Activated naive CD4-positive, alpha-beta T cell treated with anti-CD3 and anti-CD28 coated beads, Interleukin-2, amount 50 U/mL, for 16 hours (primary cell): ENCODE results near the gene ARRDC2.
A peak's percentile ranks its signal among the peaks of the same experiment; 100 is the strongest.
"Not testable (repeated sequence)": the region's sequence is repeated elsewhere in the genome, so short reads cannot be mapped to it uniquely, and the experiment has no call there.

Experiments
- DNase-seq: peaks from one replicate; pipeline ENCODE4 v3.0.0-alpha.2; 2020

Gene ARRDC2

DNA sequence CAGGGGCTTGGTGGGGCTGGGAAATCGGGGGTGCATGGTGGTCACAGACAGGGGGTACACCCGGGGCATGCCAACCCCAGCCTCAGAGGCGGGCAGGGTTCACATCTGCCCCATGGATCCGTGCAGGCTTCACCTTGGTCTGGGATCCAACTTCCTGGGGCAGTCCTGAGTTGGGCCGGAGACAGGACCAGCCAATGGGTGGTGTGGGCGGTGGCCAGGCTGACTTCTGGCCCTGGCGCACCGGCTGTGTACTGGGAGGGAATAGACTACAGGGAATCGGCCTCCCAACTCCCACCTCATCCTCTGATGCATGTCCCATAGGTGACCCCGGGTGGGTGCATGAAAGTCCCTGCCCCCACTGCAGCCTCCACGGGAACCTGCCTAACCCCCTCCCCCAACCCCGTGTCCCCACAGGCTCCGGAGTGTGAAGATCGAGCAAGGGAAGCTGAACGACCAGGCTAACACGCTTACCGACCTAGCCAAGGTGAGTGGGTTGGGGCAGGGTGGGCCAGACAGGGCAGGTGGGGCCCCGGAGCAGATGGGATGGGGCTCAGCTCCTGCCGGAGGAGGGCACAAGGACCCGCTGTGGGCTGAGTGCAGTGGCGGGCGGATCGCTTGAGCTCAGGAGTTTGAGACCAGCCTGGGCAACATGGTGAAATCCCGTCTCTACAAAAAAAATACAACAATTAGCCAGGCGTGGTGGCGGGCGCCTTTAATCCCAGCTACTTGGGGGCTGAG is 14.7 kb upstream of the ARRDC2 start:
- DNase-seq: no peak

DNA sequence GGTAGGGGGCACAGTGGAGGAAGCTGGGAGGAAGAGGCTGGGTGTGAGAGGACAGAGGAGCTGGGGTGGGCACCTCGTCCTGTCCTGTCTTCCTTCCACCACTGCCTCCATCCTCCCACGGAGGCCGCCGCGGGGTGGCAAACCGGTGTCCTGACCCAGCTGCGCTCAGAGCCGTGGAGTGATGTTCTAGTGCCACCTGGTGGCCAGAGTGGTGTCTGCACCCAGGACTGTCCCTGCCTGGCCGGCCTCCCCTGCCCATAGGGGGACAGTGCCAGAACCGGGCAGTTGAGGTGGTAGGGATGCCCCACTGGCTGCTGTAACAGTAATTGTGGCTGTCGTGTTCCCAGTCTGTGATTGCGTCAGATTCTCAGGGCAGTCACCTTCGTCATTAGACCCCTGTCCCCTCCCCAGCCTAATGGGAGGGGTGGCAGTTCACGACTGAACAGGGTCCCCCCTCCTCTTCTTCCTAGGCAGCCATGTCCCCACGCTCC is 11.1 kb upstream of the ARRDC2 start:
- peak; percentile 83 for DNase-seq

DNA sequence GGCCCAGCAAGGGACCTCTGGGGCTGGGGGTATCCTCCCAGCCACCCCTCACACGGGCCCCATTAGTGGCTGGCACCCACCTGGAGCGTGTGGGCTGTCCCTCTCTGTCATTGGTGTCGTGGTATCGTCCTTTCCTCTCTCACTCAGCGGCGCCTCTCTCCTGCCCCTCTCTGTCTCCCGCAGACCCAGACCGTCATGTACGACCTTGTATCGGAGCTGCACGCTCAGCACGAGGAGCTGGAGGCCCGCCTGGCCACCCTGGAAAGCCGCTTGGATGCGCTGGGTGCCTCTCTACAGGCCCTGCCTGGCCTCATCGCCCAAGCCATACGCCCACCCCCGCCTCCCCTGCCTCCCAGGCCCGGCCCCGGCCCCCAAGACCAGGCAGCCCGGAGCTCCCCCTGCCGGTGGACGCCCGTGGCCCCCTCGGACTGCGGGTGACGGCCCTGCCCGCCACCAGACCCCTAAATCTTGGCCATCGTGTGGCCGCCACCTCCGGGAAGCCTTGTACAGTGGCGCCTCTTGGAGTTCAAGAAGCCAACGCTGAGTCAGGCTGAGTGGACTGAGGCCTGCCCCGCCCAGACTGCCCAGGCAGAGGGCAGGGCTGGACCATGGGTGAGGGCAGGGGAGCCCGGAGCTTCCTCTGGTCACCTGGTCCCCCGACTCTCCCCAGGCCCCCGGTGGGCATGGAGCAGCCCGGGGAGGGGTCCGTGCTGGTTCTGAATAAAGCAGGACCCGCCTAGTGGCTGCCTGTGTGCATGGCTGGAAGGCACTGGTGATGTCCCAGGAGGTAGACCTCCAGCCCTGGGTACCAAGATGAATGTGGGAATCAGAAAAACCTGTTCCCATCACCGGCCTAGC is 9.8 kb upstream of the ARRDC2 start:
- DNase-seq: no peak

DNA sequence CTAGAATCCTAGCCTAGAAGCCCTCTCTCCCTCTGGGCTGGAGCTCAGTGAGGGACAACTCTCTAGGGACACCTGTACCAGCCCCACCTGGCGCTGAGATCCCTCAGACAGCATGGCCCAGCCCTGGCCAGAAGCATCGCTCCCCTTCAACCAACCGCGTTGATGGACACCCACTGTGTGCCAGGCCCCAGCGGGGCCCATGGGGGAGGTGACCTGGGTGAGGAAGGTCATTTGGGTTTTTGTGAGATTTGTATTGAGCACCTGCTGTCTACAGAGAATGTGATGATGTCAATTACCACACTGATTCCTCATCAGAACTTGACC is 9.2 kb upstream of the ARRDC2 start:
- no peak for DNase-seq

DNA sequence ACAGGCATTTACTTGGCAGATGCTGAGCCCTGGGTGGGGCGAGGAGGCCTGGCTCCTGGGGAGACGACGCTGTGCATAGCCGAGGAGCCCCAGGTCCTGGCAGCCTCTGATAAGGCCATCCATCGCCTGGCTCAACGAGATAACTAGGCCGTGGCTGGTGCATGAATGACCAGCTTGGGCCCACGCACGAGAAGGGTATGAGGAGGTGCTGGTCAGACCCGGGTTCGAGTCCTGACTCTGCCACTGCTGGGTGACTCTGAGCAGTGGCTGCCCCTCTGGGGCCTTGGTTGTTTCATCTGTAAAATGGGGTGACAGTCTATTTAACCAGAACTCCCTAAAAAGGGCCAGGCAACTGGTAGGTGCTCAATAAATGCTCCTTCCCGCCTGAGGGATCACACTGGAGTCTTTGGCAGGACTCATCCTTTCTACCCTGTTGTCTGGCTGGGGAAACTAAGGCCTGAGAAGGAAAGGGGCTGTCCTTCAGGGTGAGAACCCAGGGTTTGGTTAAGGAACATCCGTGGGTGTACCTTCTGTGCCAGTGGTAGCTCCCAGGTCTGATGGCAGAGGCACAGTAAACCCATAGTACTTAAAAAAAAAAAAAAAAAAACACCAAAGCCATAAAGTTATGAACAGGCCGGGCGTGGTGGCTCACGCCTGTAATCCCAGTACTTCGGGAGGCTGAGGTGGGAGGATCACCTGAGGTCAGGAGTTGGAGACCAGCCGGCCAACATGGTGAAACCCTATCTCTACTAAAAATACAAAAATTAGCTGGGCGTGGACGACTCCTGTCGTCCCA is 8.1 kb upstream of the ARRDC2 start:
- no peak for DNase-seq

DNA sequence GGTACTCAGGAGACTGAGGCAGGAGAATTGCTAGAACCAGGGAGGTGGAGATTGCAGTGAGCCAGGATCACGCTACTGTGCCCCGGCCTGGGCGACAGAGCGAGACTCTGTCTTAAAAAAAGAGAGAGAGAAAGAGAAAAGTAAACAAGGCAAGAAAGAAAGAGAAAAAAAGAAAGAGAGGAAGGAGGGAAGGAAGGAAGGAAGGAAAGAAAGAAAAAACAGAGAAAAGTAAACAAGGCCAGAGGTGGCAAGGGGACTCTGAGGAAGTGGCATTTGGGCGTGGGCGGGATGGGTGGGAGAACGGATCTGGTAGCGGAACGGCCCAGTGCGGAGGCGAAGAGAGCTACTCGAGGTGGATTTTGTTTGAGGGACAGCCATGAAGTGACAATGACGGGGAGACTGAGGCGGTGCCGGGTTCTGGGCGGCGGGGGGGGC is 7.5 kb upstream of the ARRDC2 start:
- no peak for DNase-seq

DNA sequence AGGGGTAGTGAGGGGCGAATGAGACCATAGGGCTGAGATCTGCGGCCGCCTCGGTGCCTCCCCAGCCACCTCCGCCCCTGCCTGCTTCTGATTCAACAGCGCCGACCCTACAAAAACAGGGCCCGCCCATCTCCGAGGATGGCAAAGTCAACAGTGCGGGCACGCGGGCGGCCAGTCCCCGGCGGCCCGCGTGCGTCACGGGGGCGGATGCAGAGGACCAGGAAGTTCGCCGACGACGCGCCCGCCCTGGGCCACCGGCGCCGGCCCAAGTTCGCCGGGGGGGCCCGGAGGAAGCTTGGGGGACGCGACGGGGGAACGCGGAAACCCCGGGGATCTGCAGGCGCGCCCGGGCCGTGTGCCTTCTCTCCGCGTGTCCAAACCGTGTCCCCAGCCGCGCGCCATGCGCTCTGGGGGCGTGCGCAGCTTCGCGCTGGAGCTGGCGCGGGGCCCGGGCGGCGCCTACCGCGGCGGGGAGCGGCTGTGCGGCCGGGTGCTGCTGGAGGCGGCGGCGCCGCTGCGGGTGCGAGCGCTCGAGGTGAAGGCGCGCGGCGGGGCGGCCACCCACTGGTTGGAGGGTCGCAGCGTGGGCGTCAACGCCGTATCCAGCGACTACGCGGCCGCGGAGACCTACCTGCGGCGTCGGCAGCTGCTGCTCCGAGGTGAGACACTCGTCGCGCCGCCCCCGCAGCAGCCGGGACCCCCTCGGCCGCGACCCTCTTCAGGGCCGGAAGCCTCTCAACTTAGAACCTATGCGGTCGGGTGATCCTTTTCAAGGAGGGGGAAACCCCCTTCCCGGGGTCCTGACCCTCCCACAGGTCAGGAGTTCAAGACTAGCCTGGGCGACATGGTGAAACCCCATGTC is 6.8 kb upstream of the ARRDC2 start:
- DNase-seq: peak; percentile 86

DNA sequence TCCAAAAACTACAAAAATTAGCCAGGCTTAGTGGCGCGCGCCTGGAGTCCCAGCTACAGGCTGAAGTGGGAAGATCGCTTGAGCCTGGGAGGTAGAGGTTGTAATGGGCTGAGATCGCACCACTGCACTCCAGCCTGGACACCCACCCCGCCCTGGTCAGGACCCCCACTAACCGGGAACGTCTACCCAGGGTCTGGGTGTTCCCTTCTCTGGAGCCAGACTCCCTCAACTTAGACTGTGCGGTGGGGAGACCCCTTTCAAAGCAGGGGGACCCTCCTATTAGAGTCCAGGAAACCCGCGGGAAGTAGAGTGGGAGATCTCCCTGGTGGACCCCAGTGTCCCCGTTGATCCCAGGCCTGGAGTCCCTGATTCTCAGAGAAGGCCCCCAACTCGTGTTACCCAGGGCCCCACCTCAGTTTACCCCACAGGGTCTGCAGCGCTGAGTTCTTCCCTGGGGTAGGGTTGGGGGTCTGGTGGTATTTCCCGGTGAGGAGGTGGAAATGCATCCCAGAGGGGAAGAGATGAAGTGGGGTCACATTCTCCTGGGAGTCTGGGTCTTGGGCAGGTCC is 6.1 kb upstream of the ARRDC2 start:
- no peak for DNase-seq

DNA sequence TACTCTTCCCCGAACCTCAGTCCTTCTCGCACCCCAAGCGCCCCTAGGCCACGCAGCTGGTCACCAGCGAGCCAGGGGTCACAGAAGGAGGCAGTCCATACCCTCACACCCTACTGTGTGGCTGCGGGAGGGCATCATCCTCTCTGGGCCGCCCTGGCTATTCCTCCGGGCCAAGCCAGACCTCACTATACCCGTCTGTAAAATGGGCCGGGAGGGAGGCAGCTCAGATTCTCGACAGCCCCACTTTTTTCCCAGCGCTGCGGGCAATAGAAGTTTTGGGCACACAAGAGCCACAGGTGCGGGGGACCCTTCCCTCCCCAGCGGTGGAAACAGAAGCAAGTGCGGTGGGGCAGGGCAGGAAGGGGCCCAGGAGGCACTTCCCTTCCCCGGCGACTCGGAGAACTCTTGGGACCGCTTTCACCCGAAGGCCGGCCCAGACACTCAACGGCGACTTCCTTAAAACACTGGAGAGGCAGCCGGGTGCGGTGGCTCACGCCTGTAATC is 5.6 kb upstream of the ARRDC2 start:
- DNase-seq: no peak

DNA sequence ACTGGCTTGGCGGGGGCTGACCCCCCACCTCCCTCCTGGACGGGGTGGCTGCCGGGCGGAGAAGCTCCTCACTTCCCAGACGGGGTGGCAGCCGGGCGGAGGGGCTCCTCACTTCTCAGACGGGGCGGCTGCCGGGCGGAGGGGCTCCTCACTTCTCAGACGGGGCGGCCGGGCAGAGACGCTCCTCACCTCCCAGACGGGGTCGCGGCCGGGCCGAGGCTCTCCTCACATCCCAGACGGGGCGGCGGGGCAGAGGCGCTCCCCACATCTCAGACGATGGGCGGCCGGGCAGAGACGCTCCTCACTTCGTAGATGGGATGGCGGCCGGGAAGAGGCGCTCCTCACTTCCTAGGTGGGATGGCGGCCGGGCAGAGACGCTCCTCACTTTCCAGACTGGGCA is 2.2 kb upstream of the ARRDC2 start:
- not testable (repeated sequence) for DNase-seq

DNA sequence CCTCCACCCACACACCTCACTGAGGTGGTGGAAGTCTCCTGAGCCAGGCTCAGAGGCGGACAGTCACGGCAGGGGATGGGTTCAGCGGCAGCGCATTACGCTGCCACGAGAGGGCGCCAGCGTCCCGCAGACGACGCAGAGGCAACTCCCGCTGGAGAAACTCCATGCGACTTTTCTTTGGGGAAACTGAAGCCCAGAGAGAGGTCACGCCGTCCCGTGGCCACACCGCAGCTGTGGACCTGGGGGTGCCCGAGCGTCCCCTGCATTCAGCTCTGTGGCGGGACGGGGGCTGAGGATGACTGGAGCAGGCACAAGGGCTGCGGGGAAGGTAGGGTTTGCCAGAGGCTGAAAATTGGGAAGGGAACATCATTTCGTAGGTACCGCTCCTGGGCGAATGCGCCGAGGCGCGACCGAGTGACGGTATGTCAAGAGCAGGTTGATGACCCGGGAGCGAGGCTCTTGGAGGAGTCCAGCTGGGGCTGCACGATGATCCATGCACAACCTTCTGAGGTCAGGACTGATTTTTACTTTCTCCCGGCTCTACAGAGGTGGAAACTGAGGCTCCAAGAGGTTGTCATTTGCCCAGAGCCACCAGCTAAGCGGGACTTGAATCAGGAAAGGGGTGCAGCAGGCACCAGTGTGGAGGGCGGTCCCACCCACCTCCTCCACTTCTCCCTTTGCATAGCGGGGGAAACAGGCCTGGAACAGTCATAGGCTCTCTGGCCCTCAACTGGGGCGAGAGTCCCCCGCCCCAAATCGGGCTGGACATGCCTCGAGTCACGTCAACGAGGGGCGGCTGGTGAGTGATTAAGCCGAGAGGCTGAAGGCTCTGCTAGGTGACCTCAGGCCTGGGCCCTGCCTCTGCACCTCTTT is 690 bp upstream of the ARRDC2 start:
- peak; percentile 77 for DNase-seq

DNA sequence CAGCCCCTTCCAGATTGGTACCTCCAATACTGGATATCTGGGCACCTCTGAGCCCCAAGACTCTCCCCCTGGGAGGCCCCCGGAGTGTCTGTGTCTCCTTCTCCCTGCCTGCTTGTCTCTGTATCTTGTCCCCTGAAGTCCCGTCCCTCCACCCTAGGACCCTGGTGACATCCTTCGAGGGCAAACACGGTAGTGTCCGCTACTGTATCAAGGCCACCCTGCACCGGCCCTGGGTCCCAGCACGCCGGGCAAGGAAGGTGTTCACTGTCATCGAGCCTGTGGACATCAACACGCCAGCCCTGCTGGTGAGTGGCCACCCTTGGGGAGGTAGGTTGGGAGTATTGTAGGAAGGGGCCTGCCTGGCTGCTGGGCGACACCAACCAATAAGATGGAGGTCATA is 844 bp downstream of the ARRDC2 start:
- no peak for DNase-seq

DNA sequence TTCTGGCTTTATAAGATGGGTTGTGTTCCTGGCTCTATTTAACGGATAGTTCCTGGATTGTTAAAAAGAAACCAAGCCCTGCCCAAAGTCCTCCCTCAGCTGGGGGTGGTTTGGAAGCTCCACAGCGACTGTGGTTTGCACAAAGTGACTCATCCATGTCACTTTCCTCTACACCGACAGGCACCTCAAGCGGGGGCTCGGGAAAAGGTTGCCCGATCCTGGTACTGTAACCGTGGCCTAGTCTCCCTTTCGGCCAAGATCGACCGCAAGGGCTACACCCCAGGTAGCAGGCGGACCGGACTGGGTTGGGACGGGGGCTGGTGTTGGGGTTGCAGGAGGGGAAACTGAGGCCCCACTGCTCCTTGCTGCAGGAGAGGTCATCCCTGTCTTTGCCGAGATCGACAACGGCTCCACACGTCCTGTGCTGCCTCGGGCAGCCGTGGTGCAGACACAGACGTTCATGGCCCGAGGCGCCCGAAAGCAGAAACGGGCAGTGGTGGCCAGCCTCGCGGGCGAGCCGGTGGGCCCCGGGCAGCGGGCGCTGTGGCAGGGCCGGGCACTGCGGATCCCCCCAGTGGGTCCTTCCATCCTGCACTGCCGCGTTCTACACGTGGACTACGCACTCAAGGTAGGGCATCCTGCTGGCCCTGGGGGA is 1.6 kb downstream of the ARRDC2 start:
- peak; percentile 41 for DNase-seq

DNA sequence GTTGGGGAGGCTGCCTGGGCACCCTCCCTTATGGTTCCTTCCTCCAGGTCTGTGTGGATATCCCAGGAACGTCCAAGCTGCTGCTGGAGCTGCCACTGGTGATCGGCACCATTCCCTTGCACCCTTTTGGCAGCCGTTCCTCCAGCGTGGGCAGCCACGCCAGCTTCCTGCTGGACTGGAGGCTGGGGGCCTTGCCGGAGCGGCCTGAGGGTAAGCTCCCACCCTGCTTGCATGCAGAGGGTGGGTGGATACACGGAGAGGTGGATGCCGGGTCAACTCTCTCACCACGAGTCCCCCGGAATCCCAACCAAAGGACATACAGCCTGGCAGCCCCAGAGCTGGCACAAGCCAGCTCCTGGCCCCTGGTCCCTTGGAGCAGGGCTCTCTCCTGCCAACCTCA is 2.2 kb downstream of the ARRDC2 start:
- no peak for DNase-seq

DNA sequence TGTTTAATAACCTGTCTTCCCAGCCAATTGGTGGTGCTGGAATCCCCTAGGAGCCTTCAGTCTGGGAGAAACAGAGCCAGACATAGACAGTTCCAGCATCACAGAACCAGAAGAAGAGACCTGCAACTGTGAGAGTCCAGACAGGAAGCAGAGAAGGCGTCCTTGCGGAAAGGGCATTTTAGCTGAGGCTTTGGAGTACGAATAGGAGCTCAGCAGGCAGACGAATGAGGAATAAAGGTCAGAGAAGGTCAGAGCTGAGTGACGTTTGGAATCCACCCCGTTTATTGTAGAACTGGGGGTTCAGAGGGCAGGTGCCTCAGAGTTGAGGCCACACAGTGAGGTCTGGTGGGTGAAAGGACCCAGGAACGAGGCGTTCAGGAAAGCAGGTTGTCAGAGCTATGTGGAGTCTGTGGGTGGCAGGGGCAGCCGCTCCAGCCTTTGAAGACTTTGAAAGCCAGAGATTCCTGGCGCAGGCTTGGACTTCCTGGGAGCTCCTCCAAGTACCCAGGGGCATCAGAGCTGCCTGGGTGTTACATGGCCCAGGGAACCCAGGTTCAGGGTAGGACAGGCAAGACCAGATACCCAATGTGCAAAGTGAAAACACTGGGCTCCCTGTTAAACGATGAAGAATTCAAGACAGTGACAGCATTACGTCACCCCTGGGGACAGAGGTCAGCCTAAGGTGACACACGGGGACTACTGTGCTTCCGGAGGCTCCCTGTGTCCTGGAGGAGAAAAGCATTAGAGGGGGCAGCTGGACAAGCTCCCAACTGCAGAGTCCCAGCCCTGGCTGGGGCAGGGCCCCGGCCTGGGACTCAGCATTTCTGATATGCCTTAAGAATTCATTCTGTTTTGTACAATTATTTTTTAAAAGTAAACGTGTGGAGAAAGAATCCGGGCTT is 5.5 kb downstream of the ARRDC2 start:
- no peak for DNase-seq

DNA sequence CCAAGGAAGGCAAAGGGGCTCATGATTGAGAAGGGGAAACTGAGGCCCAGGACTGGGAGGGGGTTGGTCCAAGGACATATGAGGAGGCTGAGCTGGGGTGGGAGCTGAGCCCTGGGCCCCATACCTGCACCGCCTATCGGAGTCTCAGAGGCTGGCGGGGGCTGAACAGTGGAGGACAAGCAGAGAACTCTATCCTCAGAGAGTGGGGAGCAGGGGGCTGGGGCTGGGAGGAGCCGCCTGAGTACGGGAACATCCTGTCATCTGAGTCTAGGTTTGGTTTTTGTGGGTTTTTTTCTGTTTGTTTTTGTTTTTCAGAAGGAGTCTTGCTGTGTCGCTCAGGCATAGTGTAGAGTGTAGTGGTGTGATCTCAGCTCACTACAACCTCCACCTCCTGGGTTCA is 6.2 kb downstream of the ARRDC2 start:
- DNase-seq: peak; percentile 47

DNA sequence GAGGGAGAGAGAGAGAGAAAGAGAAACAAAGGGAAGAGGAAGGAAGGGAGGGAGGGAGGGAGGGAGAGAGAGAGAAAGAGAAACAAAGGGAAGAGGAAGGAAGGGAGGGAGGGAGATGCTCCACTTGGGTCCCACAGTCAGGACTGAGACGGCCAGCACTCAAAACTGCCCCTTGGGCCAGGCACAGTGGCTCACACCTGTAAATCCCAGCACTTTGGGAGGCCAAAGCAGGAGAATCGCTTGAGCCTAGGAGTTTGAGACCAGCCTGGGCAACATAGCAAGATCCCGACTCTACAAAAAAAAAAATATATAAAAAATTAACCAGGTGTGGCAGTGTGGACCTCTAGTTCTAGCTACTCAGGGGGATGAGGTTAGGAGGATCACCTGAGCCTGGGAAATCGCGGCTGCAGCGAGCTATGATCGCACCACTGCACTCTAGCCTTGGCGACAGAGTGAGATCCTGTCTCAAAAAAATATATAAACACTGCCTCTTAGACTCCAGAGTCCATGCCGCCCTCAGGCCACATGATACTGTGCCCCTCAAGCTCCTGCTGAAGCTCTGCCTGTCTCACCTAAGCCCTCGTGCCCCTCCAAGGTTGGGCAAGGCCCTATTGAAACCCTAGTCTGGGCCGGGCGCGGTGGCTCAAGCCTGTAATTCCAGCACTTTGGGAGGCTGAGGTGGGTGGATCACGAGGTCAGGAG is 8.4 kb downstream of the ARRDC2 start:
- no peak for DNase-seq

DNA sequence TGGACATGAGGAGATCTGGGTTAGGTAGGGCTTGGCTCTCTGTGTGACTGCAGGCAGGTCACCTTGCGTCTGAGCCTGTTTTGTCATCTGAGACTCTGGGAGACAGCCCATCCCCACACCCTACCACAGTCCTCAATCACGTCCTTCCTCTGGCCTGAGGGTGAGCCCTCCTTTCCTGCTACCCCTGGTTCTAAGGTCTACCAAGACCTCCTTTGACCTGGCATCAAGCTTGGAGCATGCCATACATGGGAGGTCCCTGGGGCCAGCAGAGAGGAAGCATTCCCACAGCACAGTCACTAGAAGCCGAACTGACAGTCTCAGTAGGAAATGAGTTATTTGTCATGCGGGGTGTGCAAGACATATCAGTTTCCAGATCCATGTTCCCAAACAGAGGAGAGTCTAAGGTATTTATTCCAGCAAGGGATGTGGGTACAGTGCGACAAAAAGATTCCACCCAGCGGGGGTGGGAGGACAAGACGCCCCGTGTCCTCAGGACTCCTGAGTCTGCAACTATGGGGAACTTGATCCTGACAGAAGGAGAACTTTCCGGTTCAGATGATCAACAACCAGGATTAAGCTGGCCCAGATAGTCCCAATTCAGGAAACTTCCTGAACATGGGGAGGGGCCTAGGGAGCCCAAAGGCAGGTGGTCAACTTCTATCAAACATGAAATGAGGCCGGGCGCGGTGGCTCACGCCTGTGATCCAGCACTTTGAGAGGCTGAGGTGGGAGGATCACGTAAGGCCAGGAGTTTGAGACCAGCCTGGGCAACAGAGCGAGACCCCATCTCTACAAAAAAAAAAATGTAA is 9.5 kb downstream of the ARRDC2 start:
- no peak for DNase-seq
